Fibroblast of villous mesenchyme (primary cell): ENCODE results near the gene TRPV2. TPM values are rescaled to one million over a fixed set of nuclear protein-coding genes. Genes with fewer than 3 reads are reported as not detected.

Source experiments
- DNase-seq: peaks from one replicate; pipeline ENCODE4 v3.0.0-alpha.2; 2010; ENCODE audit warnings: low read depth
- H3K4me3 ChIP-seq: 2 replicates; pipeline ENCODE4 v1.5.1; 2011; ENCODE audit warnings: low read depth, mild to moderate bottlenecking, low read length
- CTCF ChIP-seq: IDR thresholded peaks from 2 replicates; pipeline ENCODE4 v1.5.1; 2012; ENCODE audit warnings: low read depth, mild to moderate bottlenecking, low read length; ENCODE audit not compliant: insufficient read depth
- small RNA-seq: library from RNA; depleted of rRNA; stranded (forward); fragments of <200 nt; gene quantifications from one replicate; pipeline ENCODE3, GENCODE V24; 2012
- total RNA-seq: library from RNA; depleted of rRNA; stranded (reverse); fragments of >200 nt; gene quantifications from 2 replicates; pipeline ENCODE4 v1.2.3, GENCODE V29; 2012

TRPV2 gene
- total RNA-seq, 1 donor, result 53.5 TPM

- H3K4me3 ChIP-seq, result peak overlapping the region; percentile 17
- no peak for TF ChIP-seq CTCF
- peak; percentile 16 for DNase-seq
These were observed 69.2 kb downstream of the TRPV2 start for GRCh38 chr17:16484445-16485175.

Small RNAs within 50 kb of the gene (small RNA-seq; reads per million reads assigned to genes)
- gene SNORD49A (not detected), gene SNORD65 (not detected)

Other genes with a start within 250 kb of the TRPV2 start
- gene NCOR1, start 200.0 kb upstream of the TRPV2 start, total RNA-seq, result 82.1 and 83.3 TPM in 2 replicates
- gene PIGL, start 198.4 kb upstream of the TRPV2 start, total RNA-seq, result 14.7 and 19.6 TPM in 2 replicates
- gene CENPV, start 62.1 kb upstream of the TRPV2 start, total RNA-seq, result 20.3 and 33.8 TPM in 2 replicates
- gene UBB, start 34.5 kb upstream of the TRPV2 start, total RNA-seq, result 1,346 and 1,383 TPM in 2 replicates
- 0.32 and 2.6 TPM in 2 replicates for gene LRRC75A, start 76.6 kb downstream of the TRPV2 start, total RNA-seq
- 3.9 and 5.2 TPM in 2 replicates for gene ZNF287, start 153.6 kb downstream of the TRPV2 start, total RNA-seq
- 4.7 and 5.5 TPM in 2 replicates for gene ZNF624, start 238.3 kb downstream of the TRPV2 start, total RNA-seq